Measurements from ENCODE around the gene KIF26B. TPM values are rescaled to one million over a fixed set of nuclear protein-coding genes. Genes with fewer than 3 reads are reported as not detected.

KIF26B gene
- total and polyA plus RNA-seq, 5 donors: 0.11 to 0.41 (median 0.29) TPM

DNA sequence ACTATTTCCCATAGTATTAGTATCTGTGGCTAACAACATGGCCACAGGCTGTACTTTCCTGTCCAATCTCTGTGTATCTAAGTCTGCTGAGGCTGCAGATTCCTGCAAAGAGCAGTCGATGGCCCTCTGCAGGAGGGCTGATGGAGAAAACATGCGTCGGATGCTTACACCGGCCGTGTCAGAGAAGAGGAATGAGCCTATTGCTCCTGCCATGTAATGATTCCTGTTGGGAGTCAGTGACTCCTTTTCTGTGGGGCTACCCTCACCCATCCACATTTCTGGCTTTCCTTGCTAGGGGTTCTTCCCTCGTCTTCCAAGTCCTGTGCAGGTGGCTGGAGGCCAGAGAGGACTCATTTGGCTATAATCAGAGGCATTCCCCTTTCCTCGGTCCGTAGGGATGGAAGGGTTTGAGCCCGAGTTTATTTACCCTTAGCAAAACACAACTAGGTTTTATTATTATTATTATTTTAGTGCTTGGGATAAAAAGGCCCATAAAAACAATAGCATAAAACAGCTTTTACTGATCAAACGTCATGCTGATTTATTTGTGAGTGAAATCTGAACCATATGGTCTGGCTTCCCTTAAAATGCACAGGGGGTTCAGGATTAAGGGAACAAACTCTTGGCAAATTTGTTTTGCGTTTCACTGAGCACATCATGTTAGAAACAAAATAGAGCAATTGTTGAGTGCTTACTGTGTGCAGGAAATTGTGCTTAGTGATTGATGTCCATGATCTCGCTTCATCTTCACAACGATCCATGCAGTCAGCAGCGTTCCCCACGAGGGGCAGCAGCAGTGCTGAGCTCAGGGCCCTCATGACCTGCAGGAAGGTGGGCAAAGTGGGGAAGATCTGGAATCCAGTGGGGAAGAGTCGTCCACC, 70.8 kb downstream of the KIF26B start:
- no peak for ATAC-seq
- Histone ChIP-seq H3K27me3 (ENCODE audit: control insufficient read depth, insufficient read depth) (no peaks in the 10 kb centered on the region), H3K27ac (ENCODE audit: low read length) (no peak overlapping the region), H3K4me3 (ENCODE audit: low read length) (no peak overlapping the region), H3K9me3 (ENCODE audit: control insufficient read depth, low read length) (no peaks in the 10 kb centered on the region), H3K4me1 (ENCODE audit: control insufficient read depth, insufficient read depth, low read length) (no peaks in the 10 kb centered on the region)
- DNase-seq: no peak
- WGBS: 61% methylated on average over 16 of the region's 16 CpGs
- intact Hi-C loops (cut with DNase I): no loop called here

DNA sequence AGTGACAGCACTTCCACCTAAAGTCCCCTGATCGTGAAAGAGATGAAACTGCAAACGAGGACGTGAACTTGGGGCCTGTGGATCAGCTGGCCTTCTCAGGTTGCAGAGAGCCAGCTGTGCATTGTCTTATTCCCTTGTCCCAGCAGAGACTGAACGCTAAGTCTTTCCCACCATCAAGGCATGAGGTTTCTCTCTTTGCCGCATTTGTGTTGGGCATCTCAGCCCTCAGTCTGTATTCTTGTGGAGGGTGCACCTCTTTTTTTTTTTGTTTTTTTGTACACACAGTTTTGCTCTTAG, 71.4 kb downstream of the KIF26B start:
- ATAC-seq (no peak), DNase-seq (no peak)
- no peak overlapping the region for H3K27ac ChIP-seq (ENCODE audit: low read length)
- 92% methylated on average over 5 of the region's 5 CpGs for WGBS
- no peaks in the 10 kb centered on the region for H3K4me1 ChIP-seq (ENCODE audit: control insufficient read depth, insufficient read depth, low read length)
- H3K27me3 ChIP-seq (ENCODE audit: control insufficient read depth, insufficient read depth): no peaks in the 10 kb centered on the region
- H3K9me3 ChIP-seq (ENCODE audit: control insufficient read depth, low read length): no peaks in the 10 kb centered on the region
- intact Hi-C loops (cut with DNase I): no loop called here
- no peak overlapping the region for H3K4me3 ChIP-seq (ENCODE audit: low read length)

DNA sequence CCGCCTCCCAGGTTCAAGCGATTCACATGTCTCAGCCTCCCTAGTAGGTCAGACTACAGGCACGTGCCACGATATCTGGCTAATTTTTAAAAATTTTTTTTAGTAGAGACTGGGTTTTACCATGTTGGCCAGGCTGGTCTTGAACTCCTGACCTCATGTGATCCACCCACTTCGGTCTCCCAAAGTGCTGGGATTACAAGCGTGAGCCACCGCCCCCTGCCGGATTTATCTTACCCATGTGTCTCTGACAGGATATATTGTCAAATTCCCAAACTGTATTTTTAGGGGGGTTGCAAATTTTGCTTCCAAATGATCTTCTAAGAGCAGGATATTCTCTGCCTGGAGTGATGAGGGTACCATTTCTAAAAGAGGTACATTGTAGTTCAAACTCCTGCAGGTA, 74.3 kb downstream of the KIF26B start:
- no peaks in the 10 kb centered on the region for H3K27me3 ChIP-seq (ENCODE audit: control insufficient read depth, insufficient read depth)
- H3K4me1 ChIP-seq (ENCODE audit: control insufficient read depth, insufficient read depth, low read length): no peaks in the 10 kb centered on the region
- DNase-seq (no peak), ATAC-seq (no peak)
- H3K27ac ChIP-seq (ENCODE audit: low read length): no peak overlapping the region
- 93% methylated on average over 8 of the region's 8 CpGs for WGBS
- intact Hi-C loops (cut with DNase I): no loop called here
- H3K4me3 ChIP-seq (ENCODE audit: low read length): no peak overlapping the region
- no peaks in the 10 kb centered on the region for H3K9me3 ChIP-seq (ENCODE audit: control insufficient read depth, low read length)

DNA sequence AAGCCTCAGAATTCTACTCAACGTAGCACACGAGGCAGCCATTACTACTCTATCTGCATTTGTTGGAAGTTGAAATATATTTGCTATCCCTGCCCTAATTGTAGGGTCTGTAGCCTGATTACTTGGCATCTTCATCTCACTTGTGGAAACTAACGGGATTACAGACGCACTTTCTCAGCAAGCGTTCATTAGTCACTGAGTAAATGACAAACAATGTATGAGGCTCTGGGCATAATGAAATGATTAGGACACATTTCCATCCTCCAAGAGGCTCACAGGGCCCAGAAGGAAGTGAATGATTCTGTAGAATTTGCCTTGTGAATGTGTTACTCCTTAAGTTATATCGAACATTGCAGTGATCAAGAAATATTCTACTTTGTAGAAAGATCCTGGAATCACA, 78.1 kb downstream of the KIF26B start:
- ATAC-seq: no peak
- intact Hi-C loops (cut with DNase I): no loop called here

DNA sequence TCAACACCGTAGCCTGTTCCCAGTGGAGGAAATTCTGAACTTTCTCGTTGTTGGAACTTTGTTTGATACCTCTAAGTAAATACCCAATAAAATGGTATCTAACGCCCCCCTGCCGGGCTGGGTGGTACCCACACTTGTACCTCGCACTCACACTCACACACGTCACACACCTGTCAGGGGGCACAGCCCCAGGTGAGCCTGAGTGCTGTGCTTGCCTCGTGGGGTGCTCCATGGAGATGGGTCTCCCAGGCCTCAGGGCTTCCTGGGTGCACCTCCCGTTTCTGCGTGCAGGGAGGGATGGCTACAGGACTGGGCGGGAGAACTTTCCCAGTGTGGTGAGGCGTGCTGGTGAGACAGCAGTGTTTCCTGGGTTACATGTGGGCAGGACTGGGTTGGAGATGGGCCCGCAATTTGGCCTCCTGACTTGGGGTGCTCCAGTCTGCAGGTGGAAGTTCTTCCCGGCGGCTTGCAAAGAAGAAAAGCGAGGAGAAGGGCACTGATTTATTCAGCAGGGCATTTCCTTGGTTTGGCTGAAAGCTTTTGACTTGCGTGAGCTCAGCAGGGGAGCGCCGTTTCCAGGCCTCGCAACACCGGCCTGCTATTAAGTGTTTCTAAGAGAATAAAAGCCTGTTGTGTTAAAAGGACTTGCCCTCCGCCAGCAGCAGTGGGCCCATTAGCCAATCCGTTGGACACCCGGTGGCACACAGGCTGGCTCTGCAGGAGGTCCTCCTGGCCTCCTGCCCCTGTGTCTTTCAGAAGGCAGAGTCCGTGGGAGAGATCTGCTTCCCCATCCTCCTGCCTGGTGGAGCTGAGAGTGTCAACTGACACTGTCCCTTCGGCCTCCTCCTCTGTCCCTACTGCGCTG, 79.7 kb downstream of the KIF26B start:
- H3K27me3 ChIP-seq (ENCODE audit: control insufficient read depth, insufficient read depth): no peaks in the 10 kb centered on the region
- ATAC-seq: no peak
- no peak overlapping the region for H3K4me3 ChIP-seq (ENCODE audit: low read length)
- H3K27ac ChIP-seq (ENCODE audit: low read length): no peak overlapping the region
- no peak for DNase-seq
- intact Hi-C loops (cut with DNase I): no loop called here
- no peaks in the 10 kb centered on the region for H3K9me3 ChIP-seq (ENCODE audit: control insufficient read depth, low read length)
- 84% methylated on average over 26 of the region's 26 CpGs for WGBS
- no peaks in the 10 kb centered on the region for H3K4me1 ChIP-seq (ENCODE audit: control insufficient read depth, insufficient read depth, low read length)

More for the DNA sequence above, 78.1 kb downstream of the KIF26B start:
- H3K27me3 ChIP-seq (ENCODE audit: control insufficient read depth, insufficient read depth): no peaks in the 10 kb centered on the region
- no peak for DNase-seq
- H3K4me1 ChIP-seq (ENCODE audit: control insufficient read depth, insufficient read depth, low read length): no peaks in the 10 kb centered on the region
- no peak overlapping the region for H3K27ac ChIP-seq (ENCODE audit: low read length)
- WGBS: 95% methylated on average over 6 of the region's 6 CpGs
- no peaks in the 10 kb centered on the region for H3K9me3 ChIP-seq (ENCODE audit: control insufficient read depth, low read length)
- H3K4me3 ChIP-seq (ENCODE audit: low read length): no peak overlapping the region

DNA sequence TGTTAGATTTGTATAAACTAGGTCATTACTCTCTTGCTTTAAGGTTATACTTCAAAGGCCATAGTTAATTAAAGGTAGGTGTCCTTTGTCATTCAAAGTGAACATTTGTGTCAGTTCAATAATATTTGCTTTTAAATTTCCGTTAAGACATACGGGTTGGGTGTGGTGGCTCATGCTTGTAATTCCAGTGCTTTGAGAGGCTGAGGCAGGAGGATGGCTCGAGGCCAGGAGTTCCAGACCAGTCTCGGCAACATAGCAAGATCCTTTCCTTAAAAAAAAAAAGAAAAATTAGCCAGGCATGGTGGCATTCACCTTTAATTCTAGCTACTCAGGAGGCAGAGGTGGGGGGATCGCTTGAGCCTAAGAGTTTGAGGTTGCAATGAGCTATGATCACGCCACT, 80.4 kb downstream of the KIF26B start:
- DNase-seq: peak in 1 of 3 donors; percentile 23
- intact Hi-C loops (cut with DNase I): no loop called here
- H3K4me3 ChIP-seq (ENCODE audit: low read length): no peak overlapping the region
- H3K4me1 ChIP-seq (ENCODE audit: control insufficient read depth, insufficient read depth, low read length): no peaks in the 10 kb centered on the region
- no peaks in the 10 kb centered on the region for H3K27me3 ChIP-seq (ENCODE audit: control insufficient read depth, insufficient read depth)
- H3K27ac ChIP-seq (ENCODE audit: low read length): no peak overlapping the region
- no peaks in the 10 kb centered on the region for H3K9me3 ChIP-seq (ENCODE audit: control insufficient read depth, low read length)
- WGBS: 57% methylated on average over 6 of the region's 6 CpGs
- ATAC-seq: no peak

DNA sequence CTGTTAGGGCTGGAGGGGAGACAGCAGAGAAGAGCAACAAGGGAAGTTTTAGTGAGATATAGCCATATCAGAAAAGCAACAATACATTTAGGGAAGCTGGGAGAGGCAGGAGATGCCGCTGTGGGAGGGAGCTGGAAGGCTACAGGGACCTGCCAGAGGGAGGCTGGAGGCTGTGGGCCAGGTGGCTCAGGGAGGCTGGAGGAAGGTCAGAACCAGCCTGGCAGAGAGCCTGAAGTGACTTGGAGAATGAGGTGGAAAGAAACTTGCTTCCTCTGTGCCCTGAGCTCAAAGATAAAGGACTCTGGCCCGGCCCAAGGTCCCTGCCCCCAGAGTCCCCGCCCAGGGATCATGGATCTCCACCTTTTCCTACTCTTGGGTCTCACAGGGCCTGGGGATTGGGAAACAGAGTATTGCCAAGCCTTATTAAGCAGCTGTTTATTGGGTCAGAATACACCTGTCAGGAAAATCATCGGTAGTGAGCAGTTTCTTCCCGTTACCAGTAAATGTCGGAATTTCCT, 85.9 kb downstream of the KIF26B start:
- Histone ChIP-seq H3K4me3 (ENCODE audit: low read length) (no peak overlapping the region), H3K27me3 (ENCODE audit: control insufficient read depth, insufficient read depth) (no peaks in the 10 kb centered on the region), H3K9me3 (ENCODE audit: control insufficient read depth, low read length) (no peaks in the 10 kb centered on the region), H3K27ac (ENCODE audit: low read length) (no peak overlapping the region), H3K4me1 (ENCODE audit: control insufficient read depth, insufficient read depth, low read length) (no peaks in the 10 kb centered on the region)
- ATAC-seq: peak; percentile 11 to 93
- DNase-seq: peak in 1 of 3 donors; percentile 42
- intact Hi-C loops (cut with DNase I): no loop called here
- 75% methylated on average over 6 of the region's 6 CpGs for WGBS

DNA sequence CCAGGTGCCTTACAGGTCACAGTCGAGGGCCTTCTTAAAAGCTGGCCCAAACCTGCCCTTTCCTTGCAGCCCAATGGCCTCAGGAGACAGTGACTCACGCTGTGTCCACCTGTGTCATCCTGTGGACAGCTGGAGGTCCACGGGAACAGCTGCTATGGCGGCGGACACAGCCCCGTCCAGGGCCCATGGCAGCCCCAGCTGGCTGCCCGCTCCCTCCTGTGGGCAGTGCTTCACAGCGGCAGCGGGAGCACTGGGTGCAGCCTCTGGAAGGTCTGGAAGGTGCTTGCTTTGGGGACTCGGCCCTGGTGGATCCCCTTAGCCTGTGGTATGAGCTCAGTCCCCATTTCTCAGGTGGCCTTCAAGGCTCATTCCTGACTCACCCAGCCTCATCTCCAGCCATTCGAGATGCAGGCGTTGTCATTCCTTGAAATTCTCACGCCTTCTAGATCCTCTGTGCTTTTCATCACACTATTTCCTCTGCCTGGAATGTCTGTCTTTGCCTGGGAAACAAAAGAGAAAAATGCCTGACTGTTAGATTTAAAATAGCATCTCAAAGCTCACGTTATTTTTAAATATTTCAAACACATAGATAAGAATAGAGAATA, 86.8 kb downstream of the KIF26B start:
- no peaks in the 10 kb centered on the region for H3K9me3 ChIP-seq (ENCODE audit: control insufficient read depth, low read length)
- peak in 1 of 3 donors; percentile 42 for DNase-seq
- intact Hi-C loops (cut with DNase I): no loop called here
- no peak overlapping the region for H3K27ac ChIP-seq (ENCODE audit: low read length)
- ATAC-seq: no peak
- no peaks in the 10 kb centered on the region for H3K4me1 ChIP-seq (ENCODE audit: control insufficient read depth, insufficient read depth, low read length)
- no peaks in the 10 kb centered on the region for H3K27me3 ChIP-seq (ENCODE audit: control insufficient read depth, insufficient read depth)
- 88% methylated on average over 14 of the region's 14 CpGs for WGBS
- no peak overlapping the region for H3K4me3 ChIP-seq (ENCODE audit: low read length)

DNA sequence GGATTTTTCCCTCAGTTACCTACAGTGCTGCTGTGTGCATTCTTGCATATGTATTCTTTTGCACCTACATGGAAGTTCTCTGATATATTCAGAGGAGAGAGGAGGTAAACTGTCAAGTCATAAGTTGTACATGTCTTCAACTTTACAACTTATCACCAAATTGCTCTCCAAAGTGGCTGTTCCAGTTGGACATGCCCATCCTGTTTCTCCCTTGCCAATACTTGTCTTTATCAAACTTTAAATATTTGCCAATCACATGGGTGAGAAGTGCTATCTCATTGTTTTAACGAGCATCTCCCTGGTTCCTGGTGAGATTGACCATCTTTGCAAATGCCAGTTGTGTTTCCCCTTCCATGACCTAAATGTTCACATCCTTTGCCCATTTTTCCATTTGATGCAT, 88.2 kb downstream of the KIF26B start:
- no peak for ATAC-seq
- Histone ChIP-seq H3K27ac (ENCODE audit: low read length) (no peak overlapping the region), H3K9me3 (ENCODE audit: control insufficient read depth, low read length) (no peaks in the 10 kb centered on the region), H3K27me3 (ENCODE audit: control insufficient read depth, insufficient read depth) (no peaks in the 10 kb centered on the region), H3K4me3 (ENCODE audit: low read length) (no peak overlapping the region), H3K4me1 (ENCODE audit: control insufficient read depth, insufficient read depth, low read length) (no peaks in the 10 kb centered on the region)
- intact Hi-C loops (cut with DNase I): no loop called here
- no peak for DNase-seq
- WGBS: 38% methylated on average over 1 of the region's 1 CpG

DNA sequence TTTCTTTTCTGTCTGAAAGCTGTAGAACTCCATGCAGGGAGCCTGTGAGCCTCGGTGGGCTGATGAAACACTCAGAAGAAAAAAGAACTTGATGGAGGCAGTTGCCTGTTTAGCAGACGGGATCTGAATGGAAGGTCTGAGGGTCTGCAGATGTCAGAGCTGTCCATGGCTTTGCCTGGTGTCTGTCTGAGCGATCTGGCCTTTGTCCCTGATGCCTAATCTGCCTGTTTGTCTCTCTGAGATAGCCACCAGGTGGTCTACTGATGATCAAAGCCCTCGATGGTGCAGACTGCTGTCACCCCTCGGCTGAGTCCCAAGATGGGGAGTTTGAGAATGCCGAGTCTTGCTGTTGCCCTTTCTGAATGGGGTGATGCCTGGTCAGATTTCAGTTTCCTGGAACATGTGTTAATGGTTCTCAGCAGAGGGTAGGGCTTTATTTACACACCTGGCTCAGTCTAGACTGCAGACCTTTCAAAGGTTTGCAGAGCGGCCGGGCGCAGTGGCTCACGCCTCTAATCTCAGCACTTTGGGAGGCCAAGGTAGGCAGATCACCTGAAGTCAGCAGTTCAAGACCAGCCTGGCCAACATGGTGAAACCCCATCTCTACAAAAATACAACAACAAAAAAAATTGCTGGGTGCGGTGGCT, 90.4 kb downstream of the KIF26B start:
- DNase-seq: no peak
- no peak overlapping the region for H3K27ac ChIP-seq (ENCODE audit: low read length)
- no peak overlapping the region for H3K4me3 ChIP-seq (ENCODE audit: low read length)
- no peaks in the 10 kb centered on the region for H3K4me1 ChIP-seq (ENCODE audit: control insufficient read depth, insufficient read depth, low read length)
- no peaks in the 10 kb centered on the region for H3K27me3 ChIP-seq (ENCODE audit: control insufficient read depth, insufficient read depth)
- intact Hi-C loops (cut with DNase I): no loop called here
- WGBS: 84% methylated on average over 11 of the region's 11 CpGs
- H3K9me3 ChIP-seq (ENCODE audit: control insufficient read depth, low read length): no peaks in the 10 kb centered on the region
- ATAC-seq: no peak
